Keratinocyte (primary cell): Measurements from ENCODE around the gene CD34. TPM values are rescaled to one million over a fixed set of nuclear protein-coding genes. Genes with fewer than 3 reads are reported as not detected.

Experiments
- DNase-seq: peaks from one replicate; pipeline ENCODE4 v3.0.0-alpha.2; 2011; ENCODE audit warnings: low read depth, missing footprints, low spot score
- FAIRE-seq: peaks from 2 replicates; lab custom pipeline; 2011; peaks lifted over from hg19 to GRCh38; lab: Jason Lieb, UNC
- H2AFZ ChIP-seq: 2 replicates; pipeline ENCODE4 v1.6.0; 2012; ENCODE audit warnings: low read length, control low read depth, inconsistent platforms; ENCODE audit not compliant: control insufficient read depth
- H3K27ac ChIP-seq: 2 replicates; pipeline ENCODE4 v1.5.1; 2011; ENCODE audit warnings: low read length; ENCODE audit not compliant: control insufficient read depth, insufficient read depth
- H3K27me3 ChIP-seq: 3 replicates; pipeline ENCODE4 v1.6.0; 2011; ENCODE audit warnings: low read length; ENCODE audit not compliant: control insufficient read depth, insufficient read depth; ENCODE audit errors: extremely low read depth
- H3K36me3 ChIP-seq, 2 experiments: 2 replicates in 1 of 2; 3 replicates in 1 of 2; pipeline ENCODE4 v1.5.1; 2011; ENCODE audit warnings: low read length in 2 of 2, mild to moderate bottlenecking in 1 of 2; ENCODE audit not compliant: control insufficient read depth in 2 of 2, insufficient read depth in 2 of 2; ENCODE audit errors: extremely low read depth in 1 of 2
- H3K4me1 ChIP-seq: 3 replicates; pipeline ENCODE4 v1.5.1; 2011; ENCODE audit warnings: low read length; ENCODE audit not compliant: control insufficient read depth, insufficient read depth; ENCODE audit errors: extremely low read depth
- H3K4me2 ChIP-seq: 3 replicates; pipeline ENCODE4 v1.6.0; 2011; ENCODE audit warnings: low read depth, low read length; ENCODE audit not compliant: control insufficient read depth, insufficient read depth; ENCODE audit errors: extremely low read depth
- H3K4me3 ChIP-seq, 3 experiments: fragments of 200-600 bp in 1 of 3; sonication (generic) in 1 of 3; 2 replicates in 2 of 3; 3 replicates in 1 of 3; pipeline ENCODE4 v1.5.1; 2011 to 2016; ENCODE audit warnings: low read length in 3 of 3, mild to moderate bottlenecking in 3 of 3, control low read depth in 2 of 3, inconsistent platforms in 1 of 3, low read depth in 1 of 3, mixed read lengths in 1 of 3, mixed run types in 1 of 3, moderate library complexity in 1 of 3; ENCODE audit not compliant: control insufficient read depth in 2 of 3, insufficient read depth in 2 of 3; ENCODE audit errors: extremely low read depth in 1 of 3
- H3K79me2 ChIP-seq: 2 replicates; pipeline ENCODE4 v1.6.0; 2012; ENCODE audit warnings: low read length; ENCODE audit not compliant: control insufficient read depth, insufficient read depth
- H3K9ac ChIP-seq: 3 replicates; pipeline ENCODE4 v1.6.0; 2011; ENCODE audit warnings: low read length; ENCODE audit not compliant: control insufficient read depth, insufficient read depth; ENCODE audit errors: extremely low read depth
- H3K9me1 ChIP-seq: 3 replicates; pipeline ENCODE4 v1.6.0; 2011; ENCODE audit warnings: low read length; ENCODE audit not compliant: control insufficient read depth, insufficient read depth; ENCODE audit errors: extremely low read depth
- H3K9me3 ChIP-seq: 2 replicates; pipeline ENCODE4 v1.5.1; 2012; ENCODE audit warnings: low read depth, low read length; ENCODE audit not compliant: control insufficient read depth
- H4K20me1 ChIP-seq: 3 replicates; pipeline ENCODE4 v1.6.0; 2011; ENCODE audit warnings: low read length; ENCODE audit not compliant: control insufficient read depth, insufficient read depth; ENCODE audit errors: extremely low read depth
- CTCF ChIP-seq, 3 experiments: IDR thresholded peaks in 1 of 3; conservative IDR thresholded peaks in 1 of 3; optimal IDR thresholded peaks in 1 of 3; 2 replicates in 2 of 3; 3 replicates in 1 of 3; pipeline versions ENCODE3 to v1.5.1; 2011; ENCODE audit warnings: low read length in 3 of 3, mild to moderate bottlenecking in 3 of 3, moderate library complexity in 2 of 3, control low read depth in 1 of 3, inconsistent platforms in 1 of 3; ENCODE audit not compliant: insufficient read depth in 2 of 3; ENCODE audit errors: extremely low read depth in 1 of 3
- EZH2 ChIP-seq: IDR thresholded peaks from one replicate; pipeline ENCODE4 v1.6.1; 2012; ENCODE audit warnings: inconsistent platforms, mild to moderate bottlenecking, low read length, moderate library complexity
- dilution Hi-C: fragments of 300-500 bp; cut with MboI; formaldehyde crosslinking; loops from one replicate; pipeline ENCODE4 v1.7.0; 2020; ENCODE audit warnings: low sequenced_read_pairs; ENCODE audit not compliant: extremely low pct_ligation_motif_present
- polyA plus RNA-seq, 5 experiments: library from polyadenylated mRNA; depleted of rRNA in 3 of 5; stranded (reverse) in 3 of 5; stranded (forward) in 1 of 5; unstranded in 1 of 5; fragments of >200 nt; gene quantifications; 1 replicate in 1 of 5; 2 replicates in 3 of 5; 3 replicates in 1 of 5; pipeline versions ENCODE4 v1.2.1 to v1.2.3, GENCODE V29; 2011 to 2012; ENCODE audit warnings: missing spikeins in 2 of 5, low read depth in 1 of 5, low replicate concordance in 1 of 5

Gene CD34
- polyA plus RNA-seq, 1 donor (not counting 4 experiments of a cell fraction or from before 2014, with no cell fraction given): 0.03 TPM

GRCh38 chr1:207898260-207898659 lies 12.7 kb downstream of the CD34 start:
- DNase-seq: no peak
- Histone ChIP-seq H3K9me1 (no peaks in the 10 kb centered on the region), H3K27me3 (no peaks in the 10 kb centered on the region), H3K4me1 (no peaks in the 10 kb centered on the region), H3K9me3 (no peaks in the 10 kb centered on the region), H4K20me1 (no peaks in the 10 kb centered on the region), H3K27ac (no peak overlapping the region), H3K9ac (no peak overlapping the region), H3K79me2 (no peaks in the 10 kb centered on the region), H2AFZ (no peak overlapping the region), H3K36me3 (no peaks in the 10 kb centered on the region), H3K4me2 (no peak overlapping the region), H3K4me3 (no peak overlapping the region)
- TF ChIP-seq EZH2: no peak
- TF ChIP-seq CTCF (optimal IDR thresholded peaks at IDR 0.05 in 1 of 3, IDR thresholded peaks at IDR 0.05 in 1 of 3, conservative IDR thresholded peaks at IDR 0.05 in 1 of 3; ENCODE audit: extremely low read depth in 1 of 3, insufficient read depth in 2 of 3, low read length in 3 of 3): no peak
- FAIRE-seq: no peak
- dilution Hi-C loops: no loop called here

- H3K27ac ChIP-seq: no peak overlapping the region
- H3K27me3 ChIP-seq: no peaks in the 10 kb centered on the region
- FAIRE-seq (no peak), DNase-seq (no peak)
- no peaks in the 10 kb centered on the region for H3K79me2 ChIP-seq
- H3K9ac ChIP-seq: no peak overlapping the region
- no peaks in the 10 kb centered on the region for H3K9me1 ChIP-seq
- H3K4me1 ChIP-seq: no peaks in the 10 kb centered on the region
- dilution Hi-C loops: no loop called here
- H3K36me3 ChIP-seq: no peaks in the 10 kb centered on the region
- H4K20me1 ChIP-seq: no peaks in the 10 kb centered on the region
- TF ChIP-seq CTCF (optimal IDR thresholded peaks at IDR 0.05 in 1 of 3, IDR thresholded peaks at IDR 0.05 in 1 of 3, conservative IDR thresholded peaks at IDR 0.05 in 1 of 3; ENCODE audit: extremely low read depth in 1 of 3, insufficient read depth in 2 of 3, low read length in 3 of 3) (peak in 1 of 3 experiments; percentile 15), EZH2 (no peak)
- no peak overlapping the region for H3K4me3 ChIP-seq
- H3K4me2 ChIP-seq: no peak overlapping the region
- H3K9me3 ChIP-seq: no peaks in the 10 kb centered on the region
- no peak overlapping the region for H2AFZ ChIP-seq
These were observed 13.7 kb downstream of the CD34 start for GRCh38 chr1:207897188-207897587.
